ENCODE data around the gene SHOX. TPM values are rescaled to one million over a fixed set of nuclear protein-coding genes. Genes with fewer than 3 reads are reported as not detected.

SHOX gene
- total and polyA plus RNA-seq, 10 of the 15 experiments (the other 5 are each of a cell fraction or from before 2014, with no cell fraction given), result 0.42 TPM; not detected in 9

DNA sequence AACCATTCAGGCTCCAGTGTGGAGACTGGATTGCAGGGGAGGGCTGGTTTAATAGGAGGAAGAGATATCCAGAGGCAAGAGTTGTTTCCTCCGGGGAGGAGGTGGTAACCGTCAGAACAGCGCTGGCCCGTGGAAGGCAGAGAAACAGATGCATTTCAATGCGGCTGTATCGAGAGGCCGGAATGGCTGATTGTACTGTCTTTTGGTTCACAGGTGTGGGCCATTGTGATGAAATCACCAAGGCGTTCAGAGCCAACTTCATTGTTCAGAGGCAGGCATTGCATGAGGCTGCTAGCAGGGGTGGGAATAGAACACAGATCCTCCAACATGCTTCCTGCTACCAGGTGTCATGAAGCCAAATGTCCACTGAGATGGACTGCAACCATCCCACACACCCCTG, 53.0 kb downstream of the SHOX start:
- FAIRE-seq (no peak), ATAC-seq (no peak), DNase-seq (ENCODE audit: low read depth, low spot score) (no peak)
- CTCF ChIA-PET, result no interaction called here
- Histone ChIP-seq H3K27me3 (replicated peaks in 1 of 2; ENCODE audit: control insufficient read depth in 2 of 2, insufficient read depth in 2 of 2, low read length in 1 of 2) (no peaks in the 10 kb centered on the region), H2AFZ (ENCODE audit: control insufficient read depth, low read depth, low read length) (no peak overlapping the region), H3K4me1 (ENCODE audit: control insufficient read depth, insufficient read depth, low read length) (no peaks in the 10 kb centered on the region), H3K36me3 (ENCODE audit: control insufficient read depth in 2 of 2, insufficient read depth in 2 of 2, low read length in 1 of 2) (no peaks in the 10 kb centered on the region), H3K79me2 (ENCODE audit: control insufficient read depth, insufficient read depth, low read length) (no peaks in the 10 kb centered on the region), H4K20me1 (ENCODE audit: control insufficient read depth, insufficient read depth) (no peaks in the 10 kb centered on the region), H3K9ac (ENCODE audit: control insufficient read depth, insufficient read depth, low read length) (no peak overlapping the region), H3K27ac (ENCODE audit: control insufficient read depth, insufficient read depth) (no peak overlapping the region), H3K4me2 (ENCODE audit: control insufficient read depth, insufficient read depth) (no peak overlapping the region), H3K9me3 (replicated peaks; ENCODE audit: control insufficient read depth, insufficient read depth, low read length) (no peaks in the 10 kb centered on the region; the same call in 2 of the 3 replicates), H3K4me3 (no peak overlapping the region)
- in situ Hi-C loops (cut with MboI), result no loop called here
- SMC1A ChIA-PET (ENCODE audit: uncharacterized antibody, unreplicated experiment), result no interaction called here
- BruUV-seq (replicated peaks), result no TSS peak
- TF ChIP-seq, protein P1, sequence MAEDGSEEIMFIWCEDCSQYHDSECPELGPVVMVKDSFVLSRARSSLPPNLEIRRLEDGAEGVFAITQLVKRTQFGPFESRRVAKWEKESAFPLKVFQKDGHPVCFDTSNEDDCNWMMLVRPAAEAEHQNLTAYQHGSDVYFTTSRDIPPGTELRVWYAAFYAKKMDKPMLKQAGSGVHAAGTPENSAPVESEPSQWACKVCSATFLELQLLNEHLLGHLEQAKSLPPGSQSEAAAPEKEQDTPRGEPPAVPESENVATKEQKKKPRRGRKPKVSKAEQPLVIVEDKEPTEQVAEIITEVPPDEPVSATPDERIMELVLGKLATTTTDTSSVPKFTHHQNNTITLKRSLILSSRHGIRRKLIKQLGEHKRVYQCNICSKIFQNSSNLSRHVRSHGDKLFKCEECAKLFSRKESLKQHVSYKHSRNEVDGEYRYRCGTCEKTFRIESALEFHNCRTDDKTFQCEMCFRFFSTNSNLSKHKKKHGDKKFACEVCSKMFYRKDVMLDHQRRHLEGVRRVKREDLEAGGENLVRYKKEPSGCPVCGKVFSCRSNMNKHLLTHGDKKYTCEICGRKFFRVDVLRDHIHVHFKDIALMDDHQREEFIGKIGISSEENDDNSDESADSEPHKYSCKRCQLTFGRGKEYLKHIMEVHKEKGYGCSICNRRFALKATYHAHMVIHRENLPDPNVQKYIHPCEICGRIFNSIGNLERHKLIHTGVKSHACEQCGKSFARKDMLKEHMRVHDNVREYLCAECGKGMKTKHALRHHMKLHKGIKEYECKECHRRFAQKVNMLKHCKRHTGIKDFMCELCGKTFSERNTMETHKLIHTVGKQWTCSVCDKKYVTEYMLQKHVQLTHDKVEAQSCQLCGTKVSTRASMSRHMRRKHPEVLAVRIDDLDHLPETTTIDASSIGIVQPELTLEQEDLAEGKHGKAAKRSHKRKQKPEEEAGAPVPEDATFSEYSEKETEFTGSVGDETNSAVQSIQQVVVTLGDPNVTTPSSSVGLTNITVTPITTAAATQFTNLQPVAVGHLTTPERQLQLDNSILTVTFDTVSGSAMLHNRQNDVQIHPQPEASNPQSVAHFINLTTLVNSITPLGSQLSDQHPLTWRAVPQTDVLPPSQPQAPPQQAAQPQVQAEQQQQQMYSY (CRISPR knock-in tag; IDR thresholded peaks at IDR 0.05), result no peak
- no peak for TF ChIP-seq BRCA1 (IDR thresholded peaks at IDR 0.05; ENCODE audit: low read depth, low read length)
- TF ChIP-seq GATAD2B (conservative IDR thresholded peaks at IDR 0.05; ENCODE audit: low read depth), result no peak
- no peak for TF ChIP-seq HCFC1 (IDR thresholded peaks at IDR 0.05; ENCODE audit: low read length)
- TF ChIP-seq, protein P2, sequence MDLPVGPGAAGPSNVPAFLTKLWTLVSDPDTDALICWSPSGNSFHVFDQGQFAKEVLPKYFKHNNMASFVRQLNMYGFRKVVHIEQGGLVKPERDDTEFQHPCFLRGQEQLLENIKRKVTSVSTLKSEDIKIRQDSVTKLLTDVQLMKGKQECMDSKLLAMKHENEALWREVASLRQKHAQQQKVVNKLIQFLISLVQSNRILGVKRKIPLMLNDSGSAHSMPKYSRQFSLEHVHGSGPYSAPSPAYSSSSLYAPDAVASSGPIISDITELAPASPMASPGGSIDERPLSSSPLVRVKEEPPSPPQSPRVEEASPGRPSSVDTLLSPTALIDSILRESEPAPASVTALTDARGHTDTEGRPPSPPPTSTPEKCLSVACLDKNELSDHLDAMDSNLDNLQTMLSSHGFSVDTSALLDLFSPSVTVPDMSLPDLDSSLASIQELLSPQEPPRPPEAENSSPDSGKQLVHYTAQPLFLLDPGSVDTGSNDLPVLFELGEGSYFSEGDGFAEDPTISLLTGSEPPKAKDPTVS (IDR thresholded peaks at IDR 0.05; ENCODE audit: low read depth, low read length), result no peak
- TF ChIP-seq CBFB (IDR thresholded peaks at IDR 0.05; ENCODE audit: low read depth), result no peak
- no peak for TF ChIP-seq ZNF622 (IDR thresholded peaks at IDR 0.05)
- TF ChIP-seq, protein P3, sequence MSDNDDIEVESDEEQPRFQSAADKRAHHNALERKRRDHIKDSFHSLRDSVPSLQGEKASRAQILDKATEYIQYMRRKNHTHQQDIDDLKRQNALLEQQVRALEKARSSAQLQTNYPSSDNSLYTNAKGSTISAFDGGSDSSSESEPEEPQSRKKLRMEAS (IDR thresholded peaks at IDR 0.05; ENCODE audit: low read depth, low read length), result no peak
- TF ChIP-seq ESRRA (IDR thresholded peaks at IDR 0.05; ENCODE audit: low read length), result no peak
- no peak for TF ChIP-seq ZNF384 (IDR thresholded peaks at IDR 0.05; ENCODE audit: borderline replicate concordance, low read depth, low read length)
- TF ChIP-seq, protein P4, sequence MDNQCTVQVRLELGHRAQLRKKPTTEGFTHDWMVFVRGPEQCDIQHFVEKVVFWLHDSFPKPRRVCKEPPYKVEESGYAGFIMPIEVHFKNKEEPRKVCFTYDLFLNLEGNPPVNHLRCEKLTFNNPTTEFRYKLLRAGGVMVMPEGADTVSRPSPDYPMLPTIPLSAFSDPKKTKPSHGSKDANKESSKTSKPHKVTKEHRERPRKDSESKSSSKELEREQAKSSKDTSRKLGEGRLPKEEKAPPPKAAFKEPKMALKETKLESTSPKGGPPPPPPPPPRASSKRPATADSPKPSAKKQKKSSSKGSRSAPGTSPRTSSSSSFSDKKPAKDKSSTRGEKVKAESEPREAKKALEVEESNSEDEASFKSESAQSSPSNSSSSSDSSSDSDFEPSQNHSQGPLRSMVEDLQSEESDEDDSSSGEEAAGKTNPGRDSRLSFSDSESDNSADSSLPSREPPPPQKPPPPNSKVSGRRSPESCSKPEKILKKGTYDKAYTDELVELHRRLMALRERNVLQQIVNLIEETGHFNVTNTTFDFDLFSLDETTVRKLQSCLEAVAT (IDR thresholded peaks at IDR 0.05), result no peak
- no peak for TF ChIP-seq RAD21 (IDR thresholded peaks at IDR 0.05; ENCODE audit: insufficient read depth, low read depth, low read length)
- TF ChIP-seq RFX5 (IDR thresholded peaks at IDR 0.05; ENCODE audit: low read depth, low read length), result no peak
- TF ChIP-seq, protein P5, sequence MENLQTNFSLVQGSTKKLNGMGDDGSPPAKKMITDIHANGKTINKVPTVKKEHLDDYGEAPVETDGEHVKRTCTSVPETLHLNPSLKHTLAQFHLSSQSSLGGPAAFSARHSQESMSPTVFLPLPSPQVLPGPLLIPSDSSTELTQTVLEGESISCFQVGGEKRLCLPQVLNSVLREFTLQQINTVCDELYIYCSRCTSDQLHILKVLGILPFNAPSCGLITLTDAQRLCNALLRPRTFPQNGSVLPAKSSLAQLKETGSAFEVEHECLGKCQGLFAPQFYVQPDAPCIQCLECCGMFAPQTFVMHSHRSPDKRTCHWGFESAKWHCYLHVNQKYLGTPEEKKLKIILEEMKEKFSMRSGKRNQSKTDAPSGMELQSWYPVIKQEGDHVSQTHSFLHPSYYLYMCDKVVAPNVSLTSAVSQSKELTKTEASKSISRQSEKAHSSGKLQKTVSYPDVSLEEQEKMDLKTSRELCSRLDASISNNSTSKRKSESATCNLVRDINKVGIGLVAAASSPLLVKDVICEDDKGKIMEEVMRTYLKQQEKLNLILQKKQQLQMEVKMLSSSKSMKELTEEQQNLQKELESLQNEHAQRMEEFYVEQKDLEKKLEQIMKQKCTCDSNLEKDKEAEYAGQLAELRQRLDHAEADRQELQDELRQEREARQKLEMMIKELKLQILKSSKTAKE (IDR thresholded peaks at IDR 0.05; ENCODE audit: low read depth, poor library complexity, severe bottlenecking), result no peak
- TF ChIP-seq TCF3 (IDR thresholded peaks at IDR 0.05; ENCODE audit: borderline replicate concordance, insufficient read depth, low read depth, low read length), result no peak
- intact Hi-C loops (cut with micrococcal nuclease; ENCODE audit: unreplicated experiment), result no loop called here
- RAD21 ChIA-PET (ENCODE audit: unreplicated experiment), result no interaction called here
- POLR2A ChIA-PET, result no interaction called here
- 26% methylated on average over 6 of the region's 8 CpGs for WGBS (ENCODE audit: insufficient coverage, insufficient replicate concordance, low lambda C conversion rate, missing lambda C conversion rate)

Measured in GM12878 (cell line).